Ecto neural progenitor cell (in vitro differentiated cells): ENCODE results near the gene PRXL2C.

Experiments
- DNase-seq: peaks from one replicate; pipeline ENCODE4 v3.0.0-alpha.2; 2018; ENCODE audit warnings: low spot score

The PRXL2C gene

DNA sequence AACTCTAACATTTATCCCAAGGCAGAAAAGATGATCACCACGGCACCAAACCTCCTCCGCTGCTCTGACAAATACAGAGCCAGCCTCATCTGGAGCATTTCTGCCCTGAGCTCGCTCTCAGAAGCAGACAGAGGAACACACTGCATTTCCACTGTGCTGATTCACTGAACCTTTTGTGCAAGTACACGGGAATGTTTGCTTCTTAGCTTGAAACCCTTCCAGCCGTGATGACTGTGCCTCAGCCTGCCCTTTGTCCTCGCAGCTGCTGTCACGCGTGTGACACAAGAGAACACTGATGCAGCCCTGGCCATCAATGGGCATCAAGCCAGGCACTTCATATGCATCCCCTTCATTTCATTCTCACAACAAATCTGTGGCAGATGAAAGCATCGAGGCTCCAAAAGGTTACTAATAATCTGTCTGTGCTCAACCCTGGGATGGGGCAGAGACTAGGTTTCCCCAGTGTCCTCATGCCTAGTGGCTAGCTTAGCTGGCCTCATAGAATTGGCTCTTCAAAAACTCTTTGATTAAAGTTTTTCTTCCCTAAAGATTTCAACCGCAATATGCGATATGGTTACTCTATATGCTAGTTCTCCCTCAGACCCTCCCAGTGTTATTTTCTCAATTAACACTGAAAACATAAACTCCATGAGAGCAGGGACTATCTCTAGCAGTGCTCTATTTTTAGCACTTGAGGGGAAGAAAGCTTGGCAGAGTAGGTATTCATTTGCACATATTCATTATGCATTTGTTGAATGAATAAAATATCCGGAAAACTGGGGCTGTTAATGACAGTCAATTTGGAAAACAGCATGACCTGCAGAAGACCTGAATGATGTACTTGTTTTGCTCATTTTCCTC is 42.8 kb downstream of the PRXL2C start:
- DNase-seq: peak; percentile 54

DNA sequence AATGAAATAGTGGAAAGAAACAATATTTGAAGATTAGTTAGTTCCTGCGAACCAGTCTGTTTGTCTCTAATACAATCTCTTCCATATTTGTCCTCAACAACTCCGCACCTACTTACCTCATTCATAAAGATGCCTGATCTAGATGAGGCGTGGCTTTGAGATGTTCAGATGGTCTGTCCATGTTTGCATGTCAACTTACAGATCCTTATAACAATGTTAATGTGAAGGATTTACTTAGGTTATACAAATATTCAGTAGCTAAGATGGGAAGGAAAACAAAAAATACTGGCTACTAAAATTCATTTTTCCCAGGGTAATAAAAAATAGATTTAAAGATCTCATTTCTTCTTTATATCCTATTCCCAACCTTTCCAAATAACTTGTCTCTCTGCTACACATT is 43.8 kb downstream of the PRXL2C start:
- no peak for DNase-seq

DNA sequence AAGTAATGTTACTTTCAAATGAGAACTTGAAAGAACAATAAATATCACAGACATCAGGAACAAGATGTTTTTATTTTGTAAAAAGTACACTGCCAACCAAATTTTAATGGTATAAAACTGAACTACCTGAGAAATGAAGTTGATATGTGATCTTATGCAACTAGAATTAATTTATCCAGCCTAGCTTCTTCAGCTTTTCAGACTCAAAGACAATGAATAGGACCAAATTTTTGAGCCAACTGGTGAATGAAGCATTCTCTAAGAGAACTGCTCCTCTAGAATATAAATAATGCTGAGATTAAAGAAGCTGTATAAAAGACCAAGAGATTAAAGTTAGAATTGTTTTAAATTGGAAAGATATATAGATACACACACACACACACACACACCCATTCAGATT is 45.4 kb downstream of the PRXL2C start:
- no peak for DNase-seq

DNA sequence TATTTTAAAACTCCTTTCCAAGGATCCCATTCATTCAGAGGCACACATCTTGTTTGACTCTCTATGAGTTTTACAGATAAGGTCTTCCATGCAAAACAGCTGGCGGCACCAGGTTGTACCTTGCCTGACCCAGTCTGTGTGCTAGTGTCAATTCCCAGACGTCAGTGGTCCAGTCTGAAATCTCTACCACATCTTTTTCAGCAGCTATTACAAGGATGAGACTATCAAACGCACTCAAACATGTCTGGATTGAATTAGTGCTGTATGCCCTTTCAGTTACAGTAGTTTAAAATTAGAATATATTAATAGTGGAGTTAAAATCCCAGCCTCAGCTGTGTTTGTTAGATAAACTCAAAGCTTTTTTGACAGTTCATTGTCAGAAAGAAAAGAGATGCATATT is 47.1 kb downstream of the PRXL2C start:
- DNase-seq: no peak

DNA sequence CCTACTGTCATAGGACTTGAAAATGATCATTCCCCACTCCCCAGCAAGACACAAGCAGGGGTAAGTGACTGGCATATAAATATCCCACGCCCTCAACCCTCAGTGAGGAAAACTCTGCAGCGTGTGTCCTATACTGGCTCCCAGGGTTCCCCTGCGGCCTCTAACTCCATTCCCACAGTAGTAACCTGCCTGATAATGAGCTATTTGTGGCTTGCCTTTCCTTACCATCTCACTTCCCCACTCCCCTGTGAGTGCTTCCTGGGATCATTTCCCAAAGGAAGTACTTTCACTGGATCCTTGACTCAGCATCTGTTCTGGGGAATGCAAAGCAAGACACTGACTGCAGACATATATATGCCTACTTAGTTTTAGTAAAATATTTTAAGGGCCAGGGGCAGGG is 49.8 kb downstream of the PRXL2C start:
- no peak for DNase-seq

DNA sequence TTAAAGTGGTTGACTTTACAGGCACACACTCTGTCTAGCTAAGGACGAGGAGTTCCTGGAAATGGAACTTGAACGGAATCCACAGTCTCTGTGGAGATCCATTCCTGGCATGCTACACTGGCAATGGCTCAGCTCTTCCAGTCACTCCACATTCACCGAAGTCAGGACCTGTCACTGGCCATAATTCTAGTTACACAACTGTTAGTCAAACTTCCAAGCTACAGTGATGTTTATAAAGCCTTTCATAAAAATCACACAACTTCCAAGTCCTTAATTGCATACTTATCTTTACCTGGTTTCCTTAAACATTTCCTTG is 51.2 kb downstream of the PRXL2C start:
- DNase-seq: no peak

DNA sequence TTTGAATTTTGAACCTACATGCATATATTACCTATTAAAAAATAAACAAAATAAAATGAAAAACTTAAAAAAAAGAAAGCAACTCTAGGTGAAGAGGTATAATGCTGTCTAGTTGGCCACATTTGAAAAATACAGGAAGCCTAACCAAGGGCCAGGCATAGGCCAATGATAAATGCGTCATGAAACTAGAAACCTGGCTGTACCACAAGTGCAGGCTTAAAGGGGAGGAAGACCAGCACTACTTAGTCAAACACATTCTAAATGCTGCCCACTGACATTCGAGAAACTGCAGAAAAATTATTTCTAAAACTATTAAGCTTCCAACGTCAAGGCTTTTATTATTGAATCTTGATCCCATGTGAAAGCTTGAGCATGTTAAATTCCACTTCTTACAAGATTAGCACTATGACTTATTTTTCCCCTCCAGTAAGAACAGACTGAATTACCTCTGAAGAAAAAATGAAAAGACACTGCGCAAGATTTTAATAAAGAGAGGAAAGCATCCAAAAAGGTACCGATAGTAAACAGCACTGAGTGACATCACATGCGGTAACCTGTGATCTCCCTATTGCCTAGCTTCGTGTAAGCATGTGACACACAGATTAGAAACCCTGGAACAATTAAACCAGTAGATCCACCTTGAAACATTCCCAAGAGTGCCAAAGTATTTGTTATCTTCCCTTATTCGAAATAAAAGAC is 51.7 kb downstream of the PRXL2C start:
- no peak for DNase-seq

DNA sequence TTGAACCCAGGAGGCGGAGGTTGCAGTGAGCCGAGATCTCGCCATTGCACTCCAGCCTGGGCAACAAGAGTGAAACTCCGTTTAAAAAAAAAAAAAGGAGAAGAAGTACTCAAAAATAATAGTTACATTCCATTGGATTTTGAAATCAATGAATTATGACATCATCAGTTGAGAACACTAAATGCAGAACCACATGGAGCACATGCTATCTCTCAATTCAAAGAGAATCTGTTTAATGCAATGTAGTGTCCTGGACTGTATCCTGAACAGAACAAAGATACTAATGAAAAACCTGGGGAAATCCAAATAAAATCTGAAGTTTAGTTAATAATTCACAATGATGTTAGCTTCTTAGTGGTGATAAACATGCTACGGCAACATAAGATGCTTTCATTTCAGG is 55.8 kb downstream of the PRXL2C start:
- no peak for DNase-seq

DNA sequence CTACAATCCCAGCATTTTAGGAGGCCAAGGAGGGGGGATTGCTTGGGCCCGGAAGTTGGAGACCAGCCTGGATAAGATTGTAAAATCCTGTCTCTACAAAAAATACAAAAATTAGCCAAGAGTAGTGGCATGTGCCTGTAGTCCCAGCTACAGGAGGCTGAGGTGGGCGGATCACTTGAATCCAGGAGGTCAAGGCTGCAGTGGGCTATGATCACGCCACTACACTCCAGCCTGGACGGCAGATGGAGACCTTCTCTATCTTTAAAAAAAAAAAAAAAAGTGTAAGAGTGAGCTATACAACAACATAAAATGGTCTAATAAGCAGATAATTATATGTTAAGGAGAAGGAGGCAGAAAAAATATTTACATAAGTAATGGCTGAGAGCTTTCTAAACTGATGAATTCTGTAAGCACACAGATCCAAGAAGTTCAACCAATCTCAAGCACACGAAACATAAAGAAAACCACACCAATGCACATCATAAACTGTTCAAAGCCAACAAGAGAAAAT is 58.5 kb downstream of the PRXL2C start:
- DNase-seq: no peak
